ENCODE measurements around the gene SH3PXD2B. TPM values are rescaled to one million over a fixed set of nuclear protein-coding genes. Genes with fewer than 3 reads are reported as not detected.

The SH3PXD2B gene
- polyA plus RNA-seq, 6 donors from 2014 or later, result not detected

DNA sequence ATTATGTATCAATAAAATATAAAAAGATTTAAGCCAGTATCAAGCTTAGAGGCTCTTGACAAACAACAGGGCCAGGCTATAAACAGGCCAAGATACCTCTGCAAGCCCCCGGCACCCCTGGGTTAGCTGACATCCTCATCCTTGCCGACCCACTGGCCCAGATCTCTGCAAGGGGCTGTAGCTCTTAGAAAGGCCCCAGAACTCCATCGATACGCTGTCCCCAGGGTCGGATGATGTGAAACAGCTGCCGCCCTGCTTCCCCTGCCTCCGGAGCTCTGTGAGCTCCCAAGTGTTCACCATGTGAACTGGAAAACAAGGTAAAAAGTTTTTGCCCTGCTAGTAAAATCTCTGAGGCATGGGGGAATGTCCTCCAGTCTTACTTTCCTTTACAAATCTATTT, 20.1 kb downstream of the SH3PXD2B start:
- no peaks in the 10 kb centered on the region for H3K36me3 Mint-ChIP-seq
- no peaks in the 10 kb centered on the region for H3K9me3 Mint-ChIP-seq
- no peak for DNase-seq
- H3K4me3 Mint-ChIP-seq, result no peak overlapping the region
- H3K4me1 Mint-ChIP-seq, result no peaks in the 10 kb centered on the region
- peaks cover 0 to 12% (median 8%) of the 10 kb centered on the region in 3 donors for H3K27me3 Mint-ChIP-seq
- ATAC-seq (ENCODE audit: low read depth in 2 of 2), result no peak
- no peak overlapping the region for H3K27ac Mint-ChIP-seq

DNA sequence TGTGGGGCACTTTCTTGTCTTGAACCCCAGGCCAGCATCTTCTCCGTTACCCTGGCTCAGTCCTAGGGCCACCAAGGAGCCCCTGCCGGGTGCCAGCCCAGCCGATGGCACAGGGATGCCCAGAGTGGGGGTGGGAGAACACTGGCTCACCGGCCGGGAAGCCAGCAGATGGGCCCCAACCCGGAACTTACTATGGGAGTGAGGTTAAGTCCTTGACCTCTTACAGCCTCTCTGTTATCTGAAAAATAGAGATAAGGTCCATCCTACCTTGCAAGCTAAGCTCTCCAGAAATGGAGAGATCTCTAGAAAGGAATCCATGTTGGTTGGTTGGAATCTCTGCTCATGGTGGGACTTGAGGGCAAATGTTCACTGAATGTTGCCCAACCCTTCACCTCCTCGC, 20.8 kb downstream of the SH3PXD2B start:
- H3K36me3 Mint-ChIP-seq, result no peaks in the 10 kb centered on the region
- peaks cover 0 to 12% (median 8%) of the 10 kb centered on the region in 3 donors for H3K27me3 Mint-ChIP-seq
- DNase-seq (no peak), ATAC-seq (ENCODE audit: low read depth in 2 of 2) (no peak)
- H3K27ac Mint-ChIP-seq, result peak overlapping the region in 1 of 6 donors; percentile 48
- H3K4me3 Mint-ChIP-seq, result peak overlapping the region in 1 of 8 donors; percentile 32
- H3K9me3 Mint-ChIP-seq, result no peaks in the 10 kb centered on the region
- no peaks in the 10 kb centered on the region for H3K4me1 Mint-ChIP-seq

DNA sequence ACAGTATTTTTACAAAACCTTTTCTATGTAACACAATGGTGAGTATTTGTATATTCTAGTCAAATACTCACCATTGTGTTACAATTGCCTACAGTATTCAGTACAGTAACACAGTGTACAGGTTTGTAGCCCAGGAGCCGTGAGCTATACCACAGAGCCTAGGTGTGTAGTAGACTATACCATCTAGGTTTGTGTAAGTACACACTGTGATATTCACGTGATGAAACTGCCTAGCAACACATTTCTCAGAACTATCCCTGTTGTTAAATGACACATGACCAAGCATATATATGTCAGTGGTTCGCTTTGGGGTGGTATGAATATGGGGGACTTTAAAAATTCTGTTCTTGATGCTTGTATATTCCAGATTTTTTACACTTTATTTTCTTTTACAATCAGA, 21.3 kb downstream of the SH3PXD2B start:
- Mint-ChIP-seq H3K4me3 (no peak overlapping the region), H3K36me3 (no peaks in the 10 kb centered on the region), H3K27ac (no peak overlapping the region), H3K4me1 (no peaks in the 10 kb centered on the region), H3K9me3 (no peaks in the 10 kb centered on the region), H3K27me3 (peaks cover 0 to 9% (median 8%) of the 10 kb centered on the region in 3 donors)
- ATAC-seq (ENCODE audit: low read depth in 2 of 2) (no peak), DNase-seq (no peak)

DNA sequence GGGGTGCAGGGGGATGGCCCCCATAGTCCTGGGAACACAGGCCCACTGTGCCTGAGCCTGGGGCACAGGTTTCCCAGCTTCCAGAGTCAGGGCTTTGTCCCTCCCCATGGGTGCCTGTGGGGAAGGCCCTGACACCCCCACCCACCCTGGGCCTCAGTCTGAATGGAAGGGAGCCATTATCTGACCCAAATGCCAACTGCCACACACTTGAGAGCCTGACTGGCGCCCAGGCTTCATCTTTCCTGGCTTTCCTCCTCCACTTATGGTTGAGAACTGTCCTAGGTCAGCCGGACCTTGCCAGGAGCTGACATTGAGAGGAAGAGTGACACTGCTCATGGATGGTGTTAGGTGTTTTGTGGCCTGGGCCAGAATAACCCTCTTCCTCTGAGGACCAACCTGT, 24.0 kb downstream of the SH3PXD2B start:
- Mint-ChIP-seq H3K9me3 (no peaks in the 10 kb centered on the region), H3K27me3 (peaks cover 8 to 14% (median 13%) of the 10 kb centered on the region in 3 donors), H3K27ac (peak overlapping the region in 2 of 6 donors; percentile 31 to 62), H3K4me1 (no peaks in the 10 kb centered on the region), H3K36me3 (no peaks in the 10 kb centered on the region), H3K4me3 (no peak overlapping the region)
- ATAC-seq (ENCODE audit: low read depth in 2 of 2) (no peak), DNase-seq (no peak)

DNA sequence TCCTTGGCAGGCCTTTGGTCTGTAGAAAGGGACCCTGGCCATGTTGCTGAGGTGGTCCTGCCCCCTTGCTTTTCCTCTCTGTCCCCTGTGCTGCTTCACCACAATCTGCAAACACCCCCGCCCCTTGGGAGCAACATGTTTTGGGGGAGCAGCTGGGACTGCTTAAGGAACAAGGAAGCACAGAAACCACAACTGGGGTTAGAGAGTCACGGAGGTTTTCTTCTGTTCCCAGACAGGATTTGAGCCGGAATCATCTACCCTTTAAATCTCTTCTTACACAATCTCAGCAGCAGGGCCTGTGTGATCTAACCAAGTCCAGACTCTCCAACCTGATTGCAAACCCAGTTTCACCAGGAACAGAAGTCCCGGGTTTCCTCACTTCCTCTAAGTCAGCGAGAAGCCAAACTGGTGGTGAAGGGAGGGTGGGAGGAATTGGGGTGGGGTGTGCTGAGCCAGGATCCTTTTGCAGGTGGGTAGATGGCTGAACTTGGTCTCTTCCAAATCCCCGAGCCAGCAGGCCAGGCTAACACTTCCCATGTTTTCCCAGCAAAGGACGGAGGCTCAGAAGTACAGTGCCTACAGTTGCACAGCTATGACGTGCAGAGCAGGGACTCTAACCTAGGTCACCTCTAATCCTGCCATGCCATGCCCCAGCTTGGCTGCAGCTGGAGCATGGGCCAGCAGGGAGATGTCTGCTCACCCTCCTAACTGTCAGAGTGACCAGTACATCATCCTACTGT, 25.0 kb downstream of the SH3PXD2B start:
- Mint-ChIP-seq H3K4me3 (no peak overlapping the region), H3K27ac (no peak overlapping the region), H3K27me3 (peaks cover 13 to 14% (median 14%) of the 10 kb centered on the region in 3 donors), H3K9me3 (no peaks in the 10 kb centered on the region), H3K4me1 (no peaks in the 10 kb centered on the region), H3K36me3 (no peaks in the 10 kb centered on the region)
- DNase-seq (no peak), ATAC-seq (ENCODE audit: low read depth in 2 of 2) (no peak)

- Mint-ChIP-seq H3K4me1 (no peaks in the 10 kb centered on the region), H3K27me3 (peaks cover 13 to 20% (median 14%) of the 10 kb centered on the region in 3 donors), H3K4me3 (no peak overlapping the region), H3K36me3 (no peaks in the 10 kb centered on the region), H3K9me3 (no peaks in the 10 kb centered on the region), H3K27ac (no peak overlapping the region)
- ATAC-seq (ENCODE audit: low read depth in 2 of 2) (no peak), DNase-seq (no peak)
Observed at GRCh38 chr5:172428224-172429166, 25.8 kb downstream of the SH3PXD2B start.

- ATAC-seq (ENCODE audit: low read depth in 2 of 2), result no peak
- Mint-ChIP-seq H3K9me3 (peaks cover 0 to 3% (median 0%) of the 10 kb centered on the region in 7 donors), H3K36me3 (no peaks in the 10 kb centered on the region), H3K27ac (no peak overlapping the region), H3K27me3 (peaks cover 13 to 20% (median 14%) of the 10 kb centered on the region in 3 donors), H3K4me3 (no peak overlapping the region), H3K4me1 (no peaks in the 10 kb centered on the region)
- DNase-seq, result no peak
Observed at GRCh38 chr5:172427202-172427601, 27.1 kb downstream of the SH3PXD2B start.

DNA sequence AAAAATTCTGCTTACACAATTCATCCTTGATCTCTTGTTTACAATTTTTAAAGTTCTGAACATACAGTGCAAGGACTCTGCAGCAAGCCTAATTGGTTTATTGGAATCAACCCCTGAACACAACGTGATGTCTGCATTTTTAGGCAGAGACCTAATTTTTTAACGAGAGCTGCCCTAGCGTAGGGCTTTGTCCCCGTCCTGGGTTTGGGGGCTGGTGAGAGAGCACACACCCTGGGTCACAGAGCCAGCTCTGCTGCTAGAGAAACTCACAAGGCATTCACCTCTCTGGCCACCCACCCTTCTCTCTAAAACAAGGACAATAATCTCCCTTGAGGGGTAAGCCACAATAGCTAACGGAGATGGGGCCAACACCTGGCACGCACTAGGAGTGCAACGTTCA, 28.2 kb downstream of the SH3PXD2B start:
- peak overlapping the region in 1 of 6 donors; percentile 11 for H3K27ac Mint-ChIP-seq

GRCh38 chr5:172425402-172425801, 28.9 kb downstream of the SH3PXD2B start:
- H3K4me1 Mint-ChIP-seq, result no peaks in the 10 kb centered on the region
- ATAC-seq (ENCODE audit: low read depth in 2 of 2), result no peak
- H3K36me3 Mint-ChIP-seq, result no peaks in the 10 kb centered on the region
- peaks cover 0 to 3% (median 0%) of the 10 kb centered on the region in 7 donors for H3K9me3 Mint-ChIP-seq
- H3K27ac Mint-ChIP-seq, result peak overlapping the region in 1 of 6 donors; percentile 62
- H3K27me3 Mint-ChIP-seq, result peaks cover 11 to 20% (median 13%) of the 10 kb centered on the region in 3 donors
- H3K4me3 Mint-ChIP-seq, result no peak overlapping the region
- DNase-seq, result no peak

More for the DNA sequence above, 28.2 kb downstream of the SH3PXD2B start:
- Mint-ChIP-seq H3K36me3 (no peaks in the 10 kb centered on the region), H3K4me3 (no peak overlapping the region), H3K9me3 (peaks cover 0 to 3% (median 0%) of the 10 kb centered on the region in 7 donors), H3K4me1 (no peaks in the 10 kb centered on the region), H3K27me3 (peaks cover 10 to 20% (median 13%) of the 10 kb centered on the region in 3 donors)
- DNase-seq (no peak), ATAC-seq (ENCODE audit: low read depth in 2 of 2) (no peak)

DNA sequence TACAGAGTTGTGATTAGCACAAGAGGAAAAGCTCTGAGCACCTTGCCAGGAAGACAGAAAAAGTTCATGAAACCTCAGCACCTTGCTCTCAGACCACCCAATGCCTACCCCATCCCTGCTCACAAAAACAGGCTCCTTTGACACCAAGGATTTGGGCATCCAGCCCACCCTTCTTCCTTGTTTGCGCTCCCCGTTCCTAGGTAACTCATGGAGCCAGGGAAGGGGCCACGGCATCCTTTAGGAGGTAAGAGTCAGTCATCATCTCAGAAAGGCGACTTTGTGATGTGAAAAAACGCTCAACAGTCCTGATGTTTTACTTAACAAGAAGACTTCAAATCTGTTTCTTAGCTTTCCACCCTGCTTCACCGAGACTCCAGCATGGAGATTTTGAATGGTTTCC, 29.5 kb downstream of the SH3PXD2B start:
- peak overlapping the region in 1 of 6 donors; percentile 62 for H3K27ac Mint-ChIP-seq
- no peaks in the 10 kb centered on the region for H3K36me3 Mint-ChIP-seq
- peaks cover 13 to 20% (median 14%) of the 10 kb centered on the region in 3 donors for H3K27me3 Mint-ChIP-seq
- ATAC-seq (ENCODE audit: low read depth in 2 of 2), result no peak
- DNase-seq, result no peak
- H3K4me3 Mint-ChIP-seq, result no peak overlapping the region
- no peaks in the 10 kb centered on the region for H3K4me1 Mint-ChIP-seq
- H3K9me3 Mint-ChIP-seq, result peaks cover 0 to 3% (median 0%) of the 10 kb centered on the region in 7 donors

DNA sequence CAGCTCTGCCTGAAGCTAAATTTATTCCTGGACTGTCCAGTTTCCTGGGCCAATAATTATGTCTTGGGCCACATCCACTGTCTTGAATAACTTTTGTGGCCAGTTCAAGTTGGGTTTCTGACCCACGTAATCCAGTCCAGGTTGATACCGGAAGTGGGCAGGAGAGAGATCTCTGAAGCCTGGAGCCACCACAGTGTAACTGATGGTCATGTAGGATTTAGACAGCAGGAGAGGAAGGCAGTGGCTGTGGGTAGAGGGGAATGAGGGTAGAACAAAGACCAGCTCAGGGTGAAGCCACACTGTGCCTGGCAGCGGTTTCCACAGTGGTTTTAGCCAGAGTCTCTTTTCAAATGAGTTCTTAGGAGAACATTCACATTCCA, 30.2 kb downstream of the SH3PXD2B start:
- DNase-seq, result no peak
- H3K9me3 Mint-ChIP-seq, result peaks cover 0 to 3% (median 0%) of the 10 kb centered on the region in 7 donors
- ATAC-seq (ENCODE audit: low read depth in 2 of 2), result no peak
- H3K4me1 Mint-ChIP-seq, result no peaks in the 10 kb centered on the region
- no peak overlapping the region for H3K27ac Mint-ChIP-seq
- H3K4me3 Mint-ChIP-seq, result no peak overlapping the region
- peaks cover 13 to 20% (median 14%) of the 10 kb centered on the region in 3 donors for H3K27me3 Mint-ChIP-seq
- no peaks in the 10 kb centered on the region for H3K36me3 Mint-ChIP-seq

GRCh38 chr5:172423379-172424110, 30.8 kb downstream of the SH3PXD2B start:
- Mint-ChIP-seq H3K4me3 (no peak overlapping the region), H3K27me3 (peaks cover 13 to 20% (median 14%) of the 10 kb centered on the region in 3 donors), H3K36me3 (no peaks in the 10 kb centered on the region), H3K27ac (no peak overlapping the region), H3K4me1 (no peaks in the 10 kb centered on the region), H3K9me3 (peaks cover 0 to 3% (median 0%) of the 10 kb centered on the region in 7 donors)
- no peak for ATAC-seq (ENCODE audit: low read depth in 2 of 2)
- DNase-seq, result no peak

GRCh38 chr5:172422255-172422654, 32.1 kb downstream of the SH3PXD2B start:
- H3K4me1 Mint-ChIP-seq, result no peaks in the 10 kb centered on the region
- H3K9me3 Mint-ChIP-seq, result peaks cover 0 to 3% (median 0%) of the 10 kb centered on the region in 7 donors
- no peaks in the 10 kb centered on the region for H3K36me3 Mint-ChIP-seq
- H3K27me3 Mint-ChIP-seq, result peaks cover 13 to 26% (median 19%) of the 10 kb centered on the region in 3 donors
- no peak for DNase-seq
- H3K27ac Mint-ChIP-seq, result no peak overlapping the region
- no peak for ATAC-seq (ENCODE audit: low read depth in 2 of 2)
- H3K4me3 Mint-ChIP-seq, result no peak overlapping the region

Data from naive B cell (primary cell).